HG02678 (cell line): ENCODE measurements around the gene NME5.
"Not testable (repeated sequence)": the region's sequence is repeated elsewhere in the genome, so short reads cannot be mapped to it uniquely, and the experiment has no call there.

ENCODE experiments used
- ATAC-seq: cut with Tn5 transposase; IDR thresholded peaks from one replicate; pipeline ENCODE4 v1.9.1; 2021; ENCODE audit warnings: mild to moderate bottlenecking, moderate library complexity; ENCODE audit not compliant: unreplicated experiment

NME5 gene

GRCh38 chr5:138083702-138084101 lies 55.5 kb downstream of the NME5 start, which contains the start of gene WNT8A:
WNT8A (plus strand) TSS chr5:138084033; CDS start chr5:138084128, 95 bp downstream.
- no peak for ATAC-seq

- no peak for ATAC-seq
Measured at GRCh38 chr5:138082033-138082432, 57.2 kb downstream of the NME5 start.

- ATAC-seq = no peak
Measured at GRCh38 chr5:138078006-138078643, 61.1 kb downstream of the NME5 start.

GRCh38 chr5:138077064-138077696 lies 62.0 kb downstream of the NME5 start:
- no peak for ATAC-seq

- ATAC-seq = not testable (repeated sequence)
Measured at GRCh38 chr5:138070026-138070425, 69.2 kb downstream of the NME5 start.

- no peak for ATAC-seq
Measured at GRCh38 chr5:138068742-138069600, 70.3 kb downstream of the NME5 start.

- ATAC-seq = no peak
Measured at GRCh38 chr5:138067945-138068344, 71.3 kb downstream of the NME5 start.
